HG02943 (cell line): ENCODE results near the gene ERCC6.

Experiments
- ATAC-seq: cut with Tn5 transposase; IDR thresholded peaks from one replicate; pipeline ENCODE4 v1.9.1; 2021; ENCODE audit warnings: mild to moderate bottlenecking, low read depth, moderate library complexity; ENCODE audit not compliant: unreplicated experiment

The ERCC6 gene

GRCh38 chr10:49550563-49550962 is 11.6 kb upstream of the ERCC6 start:
- ATAC-seq, result no peak

- no peak for ATAC-seq
These were observed 10.9 kb upstream of the ERCC6 start for GRCh38 chr10:49549640-49550346.

GRCh38 chr10:49543604-49544003 is 4.7 kb upstream of the ERCC6 start:
- ATAC-seq, result no peak

- ATAC-seq, result no peak
These were observed 3.4 kb upstream of the ERCC6 start for GRCh38 chr10:49542353-49542752.

GRCh38 chr10:49541762-49542161 is 2.8 kb upstream of the ERCC6 start:
- ATAC-seq, result no peak

- no peak for ATAC-seq
These were observed 1.3 kb upstream of the ERCC6 start for GRCh38 chr10:49540056-49540797.

- peak; percentile 12 for ATAC-seq
These were observed 482 bp upstream of the ERCC6 start for GRCh38 chr10:49539320-49539885.

- ATAC-seq, result peak; percentile 37
These were observed 4.1 kb downstream of the ERCC6 start for GRCh38 chr10:49534670-49535381.

GRCh38 chr10:49532461-49532860 is 6.5 kb downstream of the ERCC6 start:
- ATAC-seq, result no peak

- ATAC-seq, result no peak
These were observed 9.9 kb downstream of the ERCC6 start for GRCh38 chr10:49528977-49529506.

GRCh38 chr10:49527850-49528249 is 11.1 kb downstream of the ERCC6 start:
- no peak for ATAC-seq

- no peak for ATAC-seq
These were observed 11.9 kb downstream of the ERCC6 start for GRCh38 chr10:49527061-49527460.

GRCh38 chr10:49526619-49527018 is 12.3 kb downstream of the ERCC6 start:
- ATAC-seq, result no peak

GRCh38 chr10:49524496-49524895 is 14.4 kb downstream of the ERCC6 start:
- ATAC-seq, result no peak

GRCh38 chr10:49523301-49523700 is 15.6 kb downstream of the ERCC6 start:
- ATAC-seq, result no peak

GRCh38 chr10:49521062-49521461 is 17.9 kb downstream of the ERCC6 start:
- no peak for ATAC-seq

- no peak for ATAC-seq
These were observed 18.7 kb downstream of the ERCC6 start for GRCh38 chr10:49520122-49520775.

- no peak for ATAC-seq
These were observed 19.2 kb downstream of the ERCC6 start for GRCh38 chr10:49519717-49520116.

- no peak for ATAC-seq
These were observed 19.8 kb downstream of the ERCC6 start for GRCh38 chr10:49518982-49519578.

- ATAC-seq, result no peak
These were observed 20.4 kb downstream of the ERCC6 start for GRCh38 chr10:49518566-49518965.
